Cardiac muscle cell (in vitro differentiated cells and primary cell): Measurements from ENCODE around the gene GTSE1. TPM values are rescaled to one million over a fixed set of nuclear protein-coding genes. Genes with fewer than 3 reads are reported as not detected.
"Not testable (repeated sequence)": the region's sequence is repeated elsewhere in the genome, so short reads cannot be mapped to it uniquely, and the experiment has no call there.

Experiments used
- DNase-seq, 2 donors: peaks; one replicate each; pipeline versions ENCODE4 v3.0.0 to v3.0.0-alpha.2; 2010 to 2017; ENCODE audit warnings: low read depth in 1 of 2, low spot score in 1 of 2
- H3K27ac ChIP-seq: fragments of 200-600 bp; sonication (generic); 2 replicates; pipeline ENCODE4 v1.5.1; 2016
- H3K27me3 ChIP-seq: fragments of 200-600 bp; sonication (generic); 2 replicates; pipeline ENCODE4 v1.6.0; 2016; ENCODE audit warnings: control low read depth
- H3K36me3 ChIP-seq: fragments of 200-600 bp; sonication (generic); 2 replicates; pipeline ENCODE4 v1.5.1; 2016; ENCODE audit warnings: control low read depth
- H3K4me1 ChIP-seq: fragments of 200-600 bp; sonication (generic); 2 replicates; pipeline ENCODE4 v1.8.1; 2017; ENCODE audit warnings: low read depth, mild to moderate bottlenecking, mixed run types
- H3K4me3 ChIP-seq: fragments of 200-600 bp; sonication (generic); 2 replicates; pipeline ENCODE4 v1.5.1; 2016; ENCODE audit warnings: mild to moderate bottlenecking
- H3K9me3 ChIP-seq: fragments of 200-600 bp; sonication (generic); 2 replicates; pipeline ENCODE4 v1.5.1; 2017; ENCODE audit warnings: low read depth, mild to moderate bottlenecking, control low read depth
- CTCF ChIP-seq: IDR thresholded peaks from 2 replicates; pipeline ENCODE4 v1.5.1; 2012; ENCODE audit warnings: low read depth, mild to moderate bottlenecking, low read length
- polyA plus RNA-seq: library from polyadenylated mRNA; unstranded; fragments of >200 nt; fragmentation: Nextera tagmentation; extraction: Ambion mirVana; gene quantifications from 2 replicates; pipeline ENCODE4 v1.2.1, GENCODE V29; 2016
- total RNA-seq: library from RNA; depleted of rRNA; stranded (reverse); fragments of >200 nt; gene quantifications from 2 replicates; pipeline ENCODE4 v1.2.3, GENCODE V29; 2016

GTSE1 gene
- total and polyA plus RNA-seq, 2 experiments from 2014 or later, result 5.4 to 28.7 TPM

GRCh38 chr22:46262449-46263215 is 34.0 kb upstream of the GTSE1 start:
- DNase-seq, result peak; percentile 19 to 67
- peak; percentile 30 for TF ChIP-seq CTCF
- Histone ChIP-seq H3K27me3 (peaks cover 47% of the 10 kb centered on the region), H3K9me3 (no peaks in the 10 kb centered on the region), H3K27ac (no peak overlapping the region), H3K36me3 (no peaks in the 10 kb centered on the region), H3K4me1 (peaks cover 6% of the 10 kb centered on the region), H3K4me3 (no peak overlapping the region)

GRCh38 chr22:46263216-46263590 is 33.5 kb upstream of the GTSE1 start, which contains the start of gene PKDREJ:
Gene PKDREJ (minus strand): TSS chr22:46263343. CDS start chr22:46263322, 21 bp downstream.
- H3K4me1 ChIP-seq, result peaks cover 6% of the 10 kb centered on the region
- H3K27me3 ChIP-seq, result peaks cover 47% of the 10 kb centered on the region
- no peak within 1 kb of the TSS for H3K4me3 ChIP-seq
- DNase-seq, result no peak
- H3K9me3 ChIP-seq, result no peaks in the 10 kb centered on the region
- no peaks in the 10 kb centered on the region for H3K36me3 ChIP-seq
- no peak for TF ChIP-seq CTCF
- no peak within 1 kb of the TSS for H3K27ac ChIP-seq

GRCh38 chr22:46264520-46264919 is 32.1 kb upstream of the GTSE1 start:
- not testable (repeated sequence) for H3K9me3 ChIP-seq, H3K36me3 ChIP-seq, H3K4me3 ChIP-seq, DNase-seq, H3K27ac ChIP-seq, H3K4me1 ChIP-seq
- peaks cover 47% of the 10 kb centered on the region for H3K27me3 ChIP-seq

- not testable (repeated sequence) for H3K9me3 ChIP-seq, H3K36me3 ChIP-seq, DNase-seq, H3K4me1 ChIP-seq, H3K27ac ChIP-seq, H3K4me3 ChIP-seq
- H3K27me3 ChIP-seq, result peaks cover 38% of the 10 kb centered on the region
Observed at GRCh38 chr22:46265627-46266026, 31.0 kb upstream of the GTSE1 start.

GRCh38 chr22:46267431-46268279 is 29.0 kb upstream of the GTSE1 start, which contains the start of gene TTC38:
Gene TTC38 (plus strand): TSS chr22:46268008. CDS start chr22:46268040, 32 bp downstream.
- Histone ChIP-seq H3K4me3 (peak within 1 kb of the TSS; percentile 75), H3K4me1 (peaks cover 9% of the 10 kb centered on the region), H3K27me3 (peaks cover 18% of the 10 kb centered on the region), H3K27ac (no peak within 1 kb of the TSS), H3K9me3 (no peaks in the 10 kb centered on the region), H3K36me3 (peaks cover 3% of the 10 kb centered on the region)
- peak; percentile 90 to 94 for DNase-seq
- TF ChIP-seq CTCF, result no peak

GRCh38 chr22:46269564-46269963 is 27.1 kb upstream of the GTSE1 start:
- no peaks in the 10 kb centered on the region for H3K9me3 ChIP-seq
- no peak overlapping the region for H3K4me3 ChIP-seq
- H3K4me1 ChIP-seq, result peaks cover 9% of the 10 kb centered on the region
- DNase-seq, result no peak
- H3K27me3 ChIP-seq, result no peaks in the 10 kb centered on the region
- H3K36me3 ChIP-seq, result peaks cover 7% of the 10 kb centered on the region
- H3K27ac ChIP-seq, result no peak overlapping the region
- TF ChIP-seq CTCF, result no peak
